Heart left ventricle (tissue), 16 donors: Measurements from ENCODE around the gene CHD5. TPM values are rescaled to one million over a fixed set of nuclear protein-coding genes. Genes with fewer than 3 reads are reported as not detected.

Source experiments
- ATAC-seq, 4 donors: fragments of 200-7000 bp; cut with Tn5 transposase; one replicate each; pipeline ENCODE4 v1.9.1; 2020 to 2022; ENCODE audit warnings: moderate library complexity in 4 of 4, mild to moderate bottlenecking in 3 of 4, moderate number of reproducible peaks in 1 of 4
- DNase-seq, 5 donors: peaks; one replicate each; pipeline ENCODE4 v3.0.0-alpha.2; 2020
- H3K27ac ChIP-seq, 12 donors: fragments of 200-600 bp; sonication (generic) in 4 of 12; one replicate each; pipeline versions ENCODE4 v1.5.0 to v1.8.0; 2016 to 2022; ENCODE audit warnings: mild to moderate bottlenecking in 2 of 12
- H3K27me3 ChIP-seq, 9 donors: fragments of 200-600 bp; sonication (generic) in 2 of 9; one replicate each; pipeline versions ENCODE4 v1.5.1 to v1.8.0; 2016 to 2022; ENCODE audit warnings: mild to moderate bottlenecking in 3 of 9
- H3K36me3 ChIP-seq, 9 donors: fragments of 200-600 bp; sonication (generic) in 2 of 9; one replicate each; pipeline versions ENCODE4 v1.5.0 to v1.8.0; 2018 to 2022; ENCODE audit warnings: mild to moderate bottlenecking in 2 of 9
- H3K4me1 ChIP-seq, 12 donors: fragments of 200-600 bp; sonication (generic) in 4 of 12; one replicate each; pipeline versions ENCODE4 v1.5.0 to v1.8.0; 2016 to 2022; ENCODE audit warnings: mild to moderate bottlenecking in 3 of 12
- H3K4me3 ChIP-seq, 12 donors: fragments of 200-600 bp; sonication (generic) in 4 of 12; one replicate each; pipeline versions ENCODE4 v1.5.0 to v1.8.0; 2017 to 2022; ENCODE audit warnings: mild to moderate bottlenecking in 9 of 12, moderate library complexity in 4 of 12
- H3K9me3 ChIP-seq, 12 donors: fragments of 200-600 bp; sonication (generic) in 4 of 12; one replicate each; pipeline versions ENCODE4 v1.5.0 to v1.8.0; 2016 to 2022; ENCODE audit warnings: mild to moderate bottlenecking in 1 of 12
- CTCF ChIP-seq, 12 donors: fragments of 200-600 bp; sonication (generic) in 4 of 12; IDR thresholded peaks; one replicate each; pipeline versions ENCODE4 v1.5.0 to v1.8.0; 2018 to 2022; ENCODE audit warnings: antibody characterized with exemption in 12 of 12, mild to moderate bottlenecking in 5 of 12
- POLR2A ChIP-seq, 2 donors: fragments of 450-650 bp; IDR thresholded peaks; one replicate each; pipeline ENCODE4 v1.6.1; 2017; ENCODE audit warnings: antibody characterized with exemption in 2 of 2, mild to moderate bottlenecking in 2 of 2, moderate library complexity in 2 of 2
- WGBS, 4 donors: extraction: QIAGEN DNeasy Blood & Tissue Kit in 2 of 4; methylation state at CpG; one replicate each; pipeline versions ENCODE4 v1.1.5 to v1.1.7; 2013 to 2018; 5-methylcytosine and 5-hydroxymethylcytosine counted together
- intact Hi-C, 10 donors: fragments of 100-400 bp; cut with DNase I; formaldehyde crosslinking; loops; one replicate each; pipeline versions ENCODE4 v1.11.1 to v1.14.2; 2022
- polyA plus RNA-seq, 2 donors: library from polyadenylated mRNA; stranded (reverse); fragments of 200-250 nt; gene quantifications; one replicate each; pipeline ENCODE4 v1.2.3, GENCODE V29; 2013
- total RNA-seq, 9 donors: library from RNA; depleted of rRNA in 2 of 9; stranded (reverse); fragments of >200 nt in 2 of 9; fragmentation: NEBNext Ultra II Directional in 3 of 9; extraction: Animal tissue kit (Norgen Biotek cat#: 25700) in 3 of 9; gene quantifications; one replicate each; pipeline versions ENCODE4 v1.1.0 to v1.2.4, GENCODE V29; 2016 to 2023
- donor health status: ischemic (EF 13 %, LVEDD 7.1; RV severe dilation, severe dysfunction).
- donor health status: healthy with polysubstance abuse.
- donor health status: DM: no; HTN: yes; CAD: no.
- donor health status: DM: no; HTN: no; CAD: no.
- donor health status: ischemic (EF 25% LVEDD 6.9; RV normal size, moderate dysfunction).
- donor health status: ischemic (EF 25% LVEDD 5.7; RV mildly dilated, moderate dysfunction).
- donor health status: healthy.
- donor health status: DM: yes; HTN: yes; CAD: no.
- donor health status: ischemic (EF 35%, LVEDD 5.7; RV mildly dilated, moderate dysfunction).
- donor health status: nonischemic (EF 11% LVEDD 7.7; RV severe dilation, severe dysfunction).
- donor health status: DM: yes; HTN: yes; CAD: no.
- donor health status: PGD.
- donor health status: ischemic (EF 29% LVEDD 5.4; RV normal size, mild dysfunction).
- donor health status: nonischemic (EF 23%, LVEDD 6.1; RV moderate dilation, normal function).

Gene CHD5
- total and polyA plus RNA-seq, 11 donors = 0.07 to 1.3 (median 0.22) TPM; not detected in 2

GRCh38 chr1:6157132-6157527 lies 23.0 kb downstream of the CHD5 start:
- Histone ChIP-seq H3K4me3 (no peak overlapping the region), H3K4me1 (no peaks in the 10 kb centered on the region), H3K36me3 (no peaks in the 10 kb centered on the region), H3K9me3 (no peaks in the 10 kb centered on the region), H3K27me3 (peaks cover 0 to 34% (median 0%) of the 10 kb centered on the region in 9 donors), H3K27ac (no peak overlapping the region)
- WGBS, 4 donors = 58 to 63% (median 60%) methylated on average over 2 of the region's 2 CpGs; no CpG with 5 or more reads in 1 of the 4 donors
- ATAC-seq (no peak), DNase-seq (no peak)
- intact Hi-C loops = no loop called here
- TF ChIP-seq POLR2A (IDR thresholded peaks at IDR 0.05) (no peak), CTCF (IDR thresholded peaks at IDR 0.05) (no peak)

DNA sequence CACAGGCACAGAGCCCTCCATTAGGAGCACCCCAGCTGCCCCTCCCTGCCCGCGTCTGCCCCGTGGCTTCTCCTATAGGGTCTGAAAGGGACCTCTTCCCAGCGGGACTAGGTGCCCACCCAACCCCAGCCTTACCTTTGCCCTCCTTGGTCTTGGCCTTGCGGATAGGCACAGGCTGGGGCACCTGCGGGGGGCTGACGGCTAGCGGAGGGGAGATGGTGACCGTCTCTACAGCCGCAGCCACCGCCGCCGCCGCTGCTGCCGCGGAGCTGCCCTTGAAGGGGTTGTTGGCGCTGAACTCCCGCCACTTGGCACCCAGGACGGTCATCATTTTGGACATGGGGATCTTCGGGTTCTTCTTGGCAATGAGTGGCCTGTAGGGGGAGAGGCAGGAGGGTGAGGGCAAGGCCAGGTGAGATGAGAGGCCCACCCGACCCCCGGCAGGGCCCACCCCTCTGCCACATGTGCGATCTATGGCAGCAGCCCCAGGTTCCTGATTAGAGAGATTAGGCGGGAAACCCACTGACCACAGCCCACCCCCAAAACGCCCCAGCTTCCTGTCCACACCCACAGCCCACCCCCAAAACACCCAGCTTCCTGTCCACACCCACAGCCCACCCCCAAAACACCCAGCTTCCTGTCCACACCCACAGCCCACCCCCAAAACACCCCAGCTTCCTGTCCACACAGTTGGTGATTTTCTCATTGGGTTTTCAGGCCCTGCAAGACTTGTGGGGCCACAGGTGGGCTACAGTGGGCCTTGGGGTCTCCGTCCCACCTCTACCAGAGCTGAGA lies 25.4 kb downstream of the CHD5 start:
- intact Hi-C loops = no loop called here

DNA sequence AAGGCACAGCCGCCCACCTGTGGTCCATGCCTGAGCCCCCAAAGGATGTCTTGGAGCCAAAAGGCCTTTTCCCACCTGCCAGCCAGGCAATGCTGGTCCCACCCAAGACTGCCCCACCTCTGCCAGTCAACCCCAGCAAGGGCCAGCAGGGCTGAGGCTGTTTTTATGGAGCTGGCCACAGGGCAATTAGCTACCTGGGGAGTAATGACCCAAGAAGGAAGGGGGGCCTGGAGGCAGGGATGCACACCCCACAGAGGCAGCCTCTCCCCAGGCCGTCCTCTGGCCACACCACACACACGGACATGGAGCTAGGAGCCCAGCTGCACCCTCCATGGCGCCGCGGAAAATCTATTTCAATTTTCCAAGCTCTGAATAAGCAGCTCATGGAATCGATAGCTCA lies 27.2 kb downstream of the CHD5 start:
- ATAC-seq (no peak), DNase-seq (no peak)
- WGBS, 4 donors = 69 to 81% (median 77%) methylated on average over 5 to 7 of the region's 7 CpGs
- Histone ChIP-seq H3K4me3 (no peak overlapping the region), H3K36me3 (no peaks in the 10 kb centered on the region), H3K27me3 (peaks cover 0 to 27% (median 13%) of the 10 kb centered on the region in 9 donors), H3K4me1 (peaks cover 0 to 9% (median 0%) of the 10 kb centered on the region in 12 donors), H3K9me3 (no peaks in the 10 kb centered on the region), H3K27ac (no peak overlapping the region)
- intact Hi-C loops = no loop called here
- no peak for TF ChIP-seq POLR2A (IDR thresholded peaks at IDR 0.05)
- TF ChIP-seq CTCF (IDR thresholded peaks at IDR 0.05) = no peak

More for the DNA sequence above, 25.4 kb downstream of the CHD5 start:
- no peaks in the 10 kb centered on the region for H3K9me3 ChIP-seq
- H3K27ac ChIP-seq = no peak overlapping the region
- no peaks in the 10 kb centered on the region for H3K36me3 ChIP-seq
- TF ChIP-seq POLR2A (IDR thresholded peaks at IDR 0.05) = no peak
- DNase-seq = no peak
- H3K4me3 ChIP-seq = no peak overlapping the region
- peaks cover 0 to 17% (median 0%) of the 10 kb centered on the region in 9 donors for H3K27me3 ChIP-seq
- no peaks in the 10 kb centered on the region for H3K4me1 ChIP-seq
- ATAC-seq = no peak
- WGBS, 4 donors = 83 to 86% (median 84%) methylated on average over 18 to 26 of the region's 26 CpGs

DNA sequence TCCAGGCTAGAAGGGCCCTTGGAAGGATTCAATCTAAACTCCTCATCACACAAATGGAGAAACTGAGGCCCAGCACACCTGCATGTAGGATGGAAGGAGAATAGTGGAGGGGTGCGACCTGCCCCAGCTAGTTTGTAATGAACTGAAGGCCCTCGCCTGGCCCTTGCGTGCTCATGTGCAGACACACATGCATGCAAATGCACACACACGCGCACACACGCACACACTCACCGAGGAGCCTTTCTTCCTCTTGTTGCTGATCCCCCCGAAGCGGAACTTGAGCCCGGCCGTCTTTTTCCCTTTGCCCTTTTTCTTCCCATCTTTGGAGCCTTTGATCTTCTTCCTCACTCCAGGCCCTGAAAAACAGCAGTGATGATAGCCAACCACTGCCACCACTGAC lies 27.9 kb downstream of the CHD5 start:
- Histone ChIP-seq H3K36me3 (no peaks in the 10 kb centered on the region), H3K27me3 (peaks cover 4 to 29% (median 20%) of the 10 kb centered on the region in 9 donors), H3K4me1 (peaks cover 0 to 9% (median 0%) of the 10 kb centered on the region in 12 donors), H3K27ac (no peak overlapping the region), H3K9me3 (no peaks in the 10 kb centered on the region), H3K4me3 (no peak overlapping the region)
- DNase-seq = no peak
- WGBS, 4 donors = 72 to 85% (median 77%) methylated on average over 11 of the region's 11 CpGs
- TF ChIP-seq POLR2A (IDR thresholded peaks at IDR 0.05) = no peak
- TF ChIP-seq CTCF (IDR thresholded peaks at IDR 0.05) = no peak
- intact Hi-C loops = no loop called here
- no peak for ATAC-seq
